ACC112 (cell line): ENCODE measurements around the gene DCDC2B.

ENCODE experiments used
- H2AFZ ChIP-seq: fragments of 200-600 bp; sonication (generic); one replicate; pipeline ENCODE4 v1.6.0; 2017; ENCODE audit warnings: antibody characterized with exemption, low read length; ENCODE audit not compliant: unreplicated experiment
- H3K27ac ChIP-seq: fragments of 200-600 bp; sonication (generic); 2 replicates; pipeline ENCODE4 v1.5.1; 2014; ENCODE audit warnings: low read depth, mild to moderate bottlenecking, antibody characterized with exemption, low read length, moderate library complexity
- H3K27me3 ChIP-seq: fragments of 200-600 bp; sonication (generic); 2 replicates; pipeline ENCODE4 v1.6.1; 2014; ENCODE audit warnings: mild to moderate bottlenecking, antibody characterized with exemption, low read length, moderate library complexity, mixed read lengths; ENCODE audit not compliant: insufficient read depth
- H3K36me3 ChIP-seq: fragments of 200-600 bp; sonication (generic); 2 replicates; pipeline ENCODE4 v1.6.1; 2016; ENCODE audit warnings: mild to moderate bottlenecking, antibody characterized with exemption, low read length, moderate library complexity, mixed read lengths; ENCODE audit not compliant: insufficient read depth
- H3K4me1 ChIP-seq: fragments of 200-600 bp; sonication (generic); one replicate; pipeline ENCODE4 v1.6.1; 2016; ENCODE audit warnings: low read length, mixed read lengths; ENCODE audit not compliant: insufficient read depth, unreplicated experiment, control insufficient read depth
- H3K4me3 ChIP-seq: fragments of 200-600 bp; sonication (generic); 2 replicates; pipeline ENCODE4 v1.5.1; 2014; ENCODE audit warnings: mild to moderate bottlenecking, low read depth, low read length
- H3K79me2 ChIP-seq: fragments of 200-600 bp; sonication (generic); one replicate; pipeline ENCODE4 v1.6.0; 2016; ENCODE audit warnings: low read length; ENCODE audit not compliant: control insufficient read depth, unreplicated experiment, insufficient read depth

The DCDC2B gene

GRCh38 chr1:32263744-32264143 lies 54.9 kb downstream of the DCDC2B start:
- no peaks in the 10 kb centered on the region for H3K79me2 ChIP-seq
- H3K36me3 ChIP-seq: no peaks in the 10 kb centered on the region
- H3K27ac ChIP-seq: no peak overlapping the region
- no peaks in the 10 kb centered on the region for H3K27me3 ChIP-seq
- no peak overlapping the region for H2AFZ ChIP-seq
- H3K4me3 ChIP-seq: no peak overlapping the region
- H3K4me1 ChIP-seq: peaks cover 8% of the 10 kb centered on the region
